SU-DHL-6 (cell line): Measurements from ENCODE around the gene MCMBP.

Experiments used
- EZH2phosphoT487 ChIP-seq: fragments of 200-600 bp; sonication (generic), shearing (Covaris generic); conservative IDR thresholded peaks from 2 replicates; pipeline ENCODE4 v1.6.1; 2018; ENCODE audit warnings: mild to moderate bottlenecking, antibody characterized with exemption, low read length, moderate library complexity, mixed read lengths
- TF ChIP-seq, protein P1 (sequence below): fragments of 200-600 bp; sonication (generic); IDR thresholded peaks from one replicate; pipeline ENCODE4 v1.5.1; 2017; ENCODE audit warnings: antibody characterized with exemption, mild to moderate bottlenecking, low read length, moderate library complexity; ENCODE audit not compliant: insufficient read depth, poor library complexity, severe bottlenecking

DNA sequence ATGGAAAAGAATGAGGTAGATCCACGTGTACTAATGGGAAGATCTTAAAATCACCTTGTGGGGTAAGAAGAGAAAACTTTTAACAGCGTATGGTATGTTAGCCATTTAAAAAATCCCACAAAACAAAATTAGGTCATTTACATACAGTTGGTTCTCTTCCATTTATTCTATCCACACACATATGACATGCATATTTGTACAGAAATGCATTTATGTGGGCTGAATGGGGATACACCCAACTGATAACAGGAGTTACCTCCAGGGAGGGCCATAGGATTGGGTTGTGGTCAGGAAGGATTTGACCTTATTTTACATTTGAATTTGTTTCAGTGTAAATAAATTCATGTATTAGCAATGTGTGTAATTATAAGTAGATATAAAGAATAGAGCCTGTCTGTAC is 71.5 kb downstream of the MCMBP start:
- TF ChIP-seq, protein P1, sequence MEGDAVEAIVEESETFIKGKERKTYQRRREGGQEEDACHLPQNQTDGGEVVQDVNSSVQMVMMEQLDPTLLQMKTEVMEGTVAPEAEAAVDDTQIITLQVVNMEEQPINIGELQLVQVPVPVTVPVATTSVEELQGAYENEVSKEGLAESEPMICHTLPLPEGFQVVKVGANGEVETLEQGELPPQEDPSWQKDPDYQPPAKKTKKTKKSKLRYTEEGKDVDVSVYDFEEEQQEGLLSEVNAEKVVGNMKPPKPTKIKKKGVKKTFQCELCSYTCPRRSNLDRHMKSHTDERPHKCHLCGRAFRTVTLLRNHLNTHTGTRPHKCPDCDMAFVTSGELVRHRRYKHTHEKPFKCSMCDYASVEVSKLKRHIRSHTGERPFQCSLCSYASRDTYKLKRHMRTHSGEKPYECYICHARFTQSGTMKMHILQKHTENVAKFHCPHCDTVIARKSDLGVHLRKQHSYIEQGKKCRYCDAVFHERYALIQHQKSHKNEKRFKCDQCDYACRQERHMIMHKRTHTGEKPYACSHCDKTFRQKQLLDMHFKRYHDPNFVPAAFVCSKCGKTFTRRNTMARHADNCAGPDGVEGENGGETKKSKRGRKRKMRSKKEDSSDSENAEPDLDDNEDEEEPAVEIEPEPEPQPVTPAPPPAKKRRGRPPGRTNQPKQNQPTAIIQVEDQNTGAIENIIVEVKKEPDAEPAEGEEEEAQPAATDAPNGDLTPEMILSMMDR: no peak
- TF ChIP-seq EZH2phosphoT487: no peak
